Trophoblast cell (in vitro differentiated cells and primary cell): ENCODE results near the gene ACKR1.

ENCODE experiments used
- DNase-seq, 2 donors: peaks; one replicate each; pipeline ENCODE4 v3.0.0-alpha.2; 2016
- H2AFZ ChIP-seq: 2 replicates; pipeline ENCODE4 v1.6.1; 2013; ENCODE audit warnings: low read length, moderate library complexity, mild to moderate bottlenecking; ENCODE audit not compliant: insufficient read depth, poor library complexity
- H2AK5ac ChIP-seq: 2 replicates; pipeline ENCODE4 v1.6.1; 2013; ENCODE audit warnings: mild to moderate bottlenecking, low read length
- H2BK120ac ChIP-seq: 2 replicates; pipeline ENCODE4 v1.6.1; 2013; ENCODE audit warnings: low read length, mild to moderate bottlenecking, moderate library complexity; ENCODE audit not compliant: insufficient read depth, poor library complexity
- H2BK12ac ChIP-seq: 2 replicates; pipeline ENCODE4 v1.6.1; 2013; ENCODE audit warnings: mild to moderate bottlenecking, low read length, moderate library complexity
- H2BK5ac ChIP-seq: 2 replicates; pipeline ENCODE4 v1.6.1; 2013; ENCODE audit warnings: low read length, low read depth, moderate library complexity, mild to moderate bottlenecking; ENCODE audit not compliant: poor library complexity
- H3K14ac ChIP-seq: 2 replicates; pipeline ENCODE4 v1.6.1; 2013; ENCODE audit warnings: mild to moderate bottlenecking, low read length
- H3K18ac ChIP-seq: 2 replicates; pipeline ENCODE4 v1.6.1; 2013; ENCODE audit warnings: mild to moderate bottlenecking, low read length
- H3K23ac ChIP-seq: 2 replicates; pipeline ENCODE4 v1.6.1; 2013; ENCODE audit warnings: low read length
- H3K27ac ChIP-seq: 2 replicates; pipeline ENCODE4 v1.5.1; 2013; ENCODE audit warnings: low read depth, mild to moderate bottlenecking, inconsistent platforms, low read length, moderate library complexity
- H3K27me3 ChIP-seq: 2 replicates; pipeline ENCODE4 v1.6.1; 2013; ENCODE audit warnings: inconsistent platforms, mild to moderate bottlenecking, low read length, moderate library complexity; ENCODE audit not compliant: insufficient read depth
- H3K36me3 ChIP-seq, 2 experiments: 1 replicate in 1 of 2; 2 replicates in 1 of 2; pipeline ENCODE4 v1.6.1; 2013; ENCODE audit warnings: low read length in 2 of 2, mild to moderate bottlenecking in 2 of 2, moderate library complexity in 1 of 2; ENCODE audit not compliant: insufficient read depth in 2 of 2, control insufficient read depth in 1 of 2
- H3K4ac ChIP-seq: 2 replicates; pipeline ENCODE4 v1.6.1; 2013; ENCODE audit warnings: low read depth, mild to moderate bottlenecking, low read length, moderate library complexity
- H3K4me1 ChIP-seq, 2 experiments: 1 replicate in 1 of 2; 2 replicates in 1 of 2; pipeline ENCODE4 v1.6.1; 2013; ENCODE audit warnings: low read length in 2 of 2, mild to moderate bottlenecking in 2 of 2, moderate library complexity in 1 of 2; ENCODE audit not compliant: insufficient read depth in 2 of 2, control insufficient read depth in 1 of 2
- H3K4me2 ChIP-seq: 2 replicates; pipeline ENCODE4 v1.6.1; 2013; ENCODE audit warnings: inconsistent platforms, mild to moderate bottlenecking, low read length, moderate library complexity
- H3K4me3 ChIP-seq: 2 replicates; pipeline ENCODE4 v1.5.1; 2013; ENCODE audit warnings: mild to moderate bottlenecking, low read depth, low read length, inconsistent platforms
- H3K79me1 ChIP-seq: one replicate; pipeline ENCODE4 v1.6.1; 2013; ENCODE audit warnings: low read length
- H3K79me2 ChIP-seq: 2 replicates; pipeline ENCODE4 v1.6.1; 2013; ENCODE audit warnings: low read length, mild to moderate bottlenecking; ENCODE audit not compliant: control insufficient read depth, insufficient read depth, poor library complexity
- H3K9ac ChIP-seq: 2 replicates; pipeline ENCODE4 v1.6.1; 2013; ENCODE audit warnings: mild to moderate bottlenecking, low read length
- H3K9me3 ChIP-seq: 2 replicates; pipeline ENCODE4 v1.6.1; 2013; ENCODE audit warnings: low read depth, mild to moderate bottlenecking, control low read depth, inconsistent platforms, low read length; ENCODE audit not compliant: insufficient read depth
- H4K12ac ChIP-seq: 2 replicates; pipeline ENCODE4 v1.6.1; 2013; ENCODE audit warnings: low read depth, mild to moderate bottlenecking, low read length, moderate library complexity
- H4K8ac ChIP-seq: 2 replicates; pipeline ENCODE4 v1.6.1; 2013; ENCODE audit warnings: low read depth, mild to moderate bottlenecking, low read length, moderate library complexity
- H4K91ac ChIP-seq: one replicate; pipeline ENCODE4 v1.6.1; 2013; ENCODE audit warnings: low read depth, mild to moderate bottlenecking, low read length, moderate library complexity
- WGBS: extraction: QIAGEN DNeasy Blood & Tissue Kit; methylation state at CpG from one replicate; pipeline ENCODE4 v1.1.7; 2013; ENCODE audit warnings: missing lambda C conversion rate; ENCODE audit not compliant: insufficient read length, insufficient coverage; ENCODE audit errors: extremely low coverage; 5-methylcytosine and 5-hydroxymethylcytosine counted together

Gene ACKR1

DNA sequence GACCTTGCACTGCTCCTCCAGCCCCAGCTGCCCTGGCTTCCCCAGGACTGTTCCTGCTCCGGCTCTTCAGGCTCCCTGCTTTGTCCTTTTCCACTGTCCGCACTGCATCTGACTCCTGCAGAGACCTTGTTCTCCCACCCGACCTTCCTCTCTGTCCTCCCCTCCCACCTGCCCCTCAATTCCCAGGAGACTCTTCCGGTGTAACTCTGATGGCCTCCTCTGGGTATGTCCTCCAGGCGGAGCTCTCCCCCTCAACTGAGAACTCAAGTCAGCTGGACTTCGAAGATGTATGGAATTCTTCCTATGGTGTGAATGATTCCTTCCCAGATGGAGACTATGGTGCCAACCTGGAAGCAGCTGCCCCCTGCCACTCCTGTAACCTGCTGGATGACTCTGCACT is 550 bp downstream of the ACKR1 start:
- Histone ChIP-seq H3K9ac (no peak overlapping the region), H3K79me1 (no peaks in the 10 kb centered on the region), H2AK5ac (no peak overlapping the region), H4K12ac (no peak overlapping the region), H4K8ac (no peak overlapping the region), H3K79me2 (no peaks in the 10 kb centered on the region), H3K4me2 (no peak overlapping the region), H3K9me3 (peaks cover 1% of the 10 kb centered on the region), H3K23ac (no peak overlapping the region), H2BK5ac (no peak overlapping the region), H3K14ac (no peak overlapping the region), H2AFZ (no peak overlapping the region), H3K18ac (no peak overlapping the region), H3K4ac (no peak overlapping the region), H3K27me3 (no peaks in the 10 kb centered on the region), H3K27ac (no peak overlapping the region), H3K4me1 (no peaks in the 10 kb centered on the region), H2BK12ac (no peak overlapping the region), H3K4me3 (no peak overlapping the region), H2BK120ac (no peak overlapping the region), H3K36me3 (no peaks in the 10 kb centered on the region), H4K91ac (no peak overlapping the region)
- WGBS = no CpG with 5 or more reads among the region's 6 CpGs
- no peak for DNase-seq

DNA sequence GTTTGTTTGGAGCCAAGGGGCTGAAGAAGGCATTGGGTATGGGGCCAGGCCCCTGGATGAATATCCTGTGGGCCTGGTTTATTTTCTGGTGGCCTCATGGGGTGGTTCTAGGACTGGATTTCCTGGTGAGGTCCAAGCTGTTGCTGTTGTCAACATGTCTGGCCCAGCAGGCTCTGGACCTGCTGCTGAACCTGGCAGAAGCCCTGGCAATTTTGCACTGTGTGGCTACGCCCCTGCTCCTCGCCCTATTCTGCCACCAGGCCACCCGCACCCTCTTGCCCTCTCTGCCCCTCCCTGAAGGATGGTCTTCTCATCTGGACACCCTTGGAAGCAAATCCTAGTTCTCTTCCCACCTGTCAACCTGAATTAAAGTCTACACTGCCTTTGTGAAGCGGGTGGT is 1.4 kb downstream of the ACKR1 start:
- Histone ChIP-seq H3K4me2 (no peak overlapping the region), H3K18ac (no peak overlapping the region), H4K91ac (no peak overlapping the region), H2BK5ac (no peak overlapping the region), H3K9me3 (peaks cover 1% of the 10 kb centered on the region), H2BK12ac (no peak overlapping the region), H3K9ac (no peak overlapping the region), H2AFZ (no peak overlapping the region), H2BK120ac (no peak overlapping the region), H4K8ac (no peak overlapping the region), H3K27me3 (no peaks in the 10 kb centered on the region), H3K4ac (no peak overlapping the region), H2AK5ac (no peak overlapping the region), H3K36me3 (no peaks in the 10 kb centered on the region), H3K23ac (no peak overlapping the region), H3K27ac (no peak overlapping the region), H3K4me3 (no peak overlapping the region), H3K79me1 (no peaks in the 10 kb centered on the region), H4K12ac (no peak overlapping the region), H3K14ac (no peak overlapping the region), H3K79me2 (no peaks in the 10 kb centered on the region), H3K4me1 (no peaks in the 10 kb centered on the region)
- WGBS = no CpG with 5 or more reads among the region's 4 CpGs
- DNase-seq = no peak

DNA sequence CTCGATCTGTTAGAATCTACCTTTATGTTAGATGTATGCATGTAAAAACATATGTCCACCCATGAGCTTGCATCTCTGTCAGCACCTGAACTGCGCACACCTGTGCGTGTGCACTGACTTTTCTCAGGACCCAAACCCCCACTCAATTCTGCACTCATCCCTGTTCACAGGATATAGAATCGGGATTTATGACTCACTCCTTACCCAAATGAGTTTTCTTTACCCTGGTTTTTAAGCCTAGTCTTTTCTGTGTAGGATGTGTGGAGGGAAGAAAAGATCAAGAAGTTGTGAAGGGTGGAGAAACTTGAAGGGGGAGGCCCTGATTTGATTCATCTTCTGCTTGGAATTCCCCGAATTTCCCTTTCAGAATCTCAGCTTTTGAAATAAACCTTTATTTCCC is 2.4 kb downstream of the ACKR1 start:
- Histone ChIP-seq H3K79me2 (no peaks in the 10 kb centered on the region), H2AFZ (no peak overlapping the region), H3K9me3 (peaks cover 1% of the 10 kb centered on the region), H4K8ac (no peak overlapping the region), H3K27me3 (no peaks in the 10 kb centered on the region), H3K27ac (no peak overlapping the region), H2AK5ac (no peak overlapping the region), H3K14ac (no peak overlapping the region), H3K4me1 (no peaks in the 10 kb centered on the region), H2BK12ac (no peak overlapping the region), H2BK120ac (no peak overlapping the region), H3K18ac (no peak overlapping the region), H3K4me3 (no peak overlapping the region), H3K9ac (no peak overlapping the region), H3K36me3 (no peaks in the 10 kb centered on the region), H3K79me1 (no peaks in the 10 kb centered on the region), H3K4me2 (no peak overlapping the region), H3K4ac (no peak overlapping the region), H2BK5ac (no peak overlapping the region), H4K12ac (no peak overlapping the region), H3K23ac (no peak overlapping the region), H4K91ac (no peak overlapping the region)
- no peak for DNase-seq
- WGBS = no CpG with 5 or more reads among the region's 5 CpGs

DNA sequence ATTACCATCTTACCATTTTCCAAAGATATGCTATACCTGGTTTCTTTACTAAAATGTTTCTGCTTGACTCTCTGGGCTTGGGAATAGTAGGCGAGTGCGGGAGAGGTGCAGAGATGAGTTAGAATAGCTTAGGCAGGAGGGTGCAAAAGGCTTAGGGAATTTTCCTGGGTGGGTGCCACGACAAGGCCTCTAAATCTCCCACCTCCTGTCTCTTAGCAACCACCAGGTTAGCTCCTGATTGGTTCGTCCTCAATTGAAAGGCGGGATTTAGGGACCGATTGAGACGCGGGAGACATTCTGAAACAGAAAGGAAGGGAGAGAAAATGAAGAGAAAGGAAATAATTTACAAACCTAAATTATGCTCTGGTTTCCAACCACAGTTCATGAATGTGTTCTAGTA is 3.1 kb downstream of the ACKR1 start:
- no peak overlapping the region for H3K18ac ChIP-seq
- H3K23ac ChIP-seq = no peak overlapping the region
- no peak overlapping the region for H3K27ac ChIP-seq
- no peaks in the 10 kb centered on the region for H3K79me1 ChIP-seq
- no peaks in the 10 kb centered on the region for H3K4me1 ChIP-seq
- no peak overlapping the region for H3K4me3 ChIP-seq
- H3K79me2 ChIP-seq = no peaks in the 10 kb centered on the region
- no peak overlapping the region for H3K9ac ChIP-seq
- no peak overlapping the region for H4K12ac ChIP-seq
- no peak overlapping the region for H2BK5ac ChIP-seq
- no peak overlapping the region for H3K4me2 ChIP-seq
- H4K91ac ChIP-seq = no peak overlapping the region
- no peak overlapping the region for H3K4ac ChIP-seq
- H3K14ac ChIP-seq = no peak overlapping the region
- H2BK120ac ChIP-seq = no peak overlapping the region
- H4K8ac ChIP-seq = no peak overlapping the region
- peaks cover 1% of the 10 kb centered on the region for H3K9me3 ChIP-seq
- H2AK5ac ChIP-seq = no peak overlapping the region
- H3K27me3 ChIP-seq = no peaks in the 10 kb centered on the region
- H2AFZ ChIP-seq = no peak overlapping the region
- no CpG with 5 or more reads among the region's 8 CpGs for WGBS
- no peaks in the 10 kb centered on the region for H3K36me3 ChIP-seq
- no peak overlapping the region for H2BK12ac ChIP-seq
- no peak for DNase-seq
